HFF-Myc (cell line): Measurements from ENCODE around the gene RPTOR.

Experiments
- DNase-seq: peaks from one replicate; pipeline ENCODE4 v3.0.0-alpha.2; 2011; ENCODE audit warnings: low read depth; ENCODE audit errors: extremely low read depth
- H3K4me3 ChIP-seq: replicated peaks from 2 replicates; pipeline ENCODE4 v1.5.1; 2011; ENCODE audit warnings: low read depth, mild to moderate bottlenecking, control low read depth, low read length
- CTCF ChIP-seq: IDR thresholded peaks from 2 replicates; pipeline ENCODE4 v1.5.1; 2012; ENCODE audit warnings: mild to moderate bottlenecking, low read depth, low read length, control low read depth; ENCODE audit errors: missing control alignments

RPTOR gene

GRCh38 chr17:80668375-80669148, 123.9 kb downstream of the RPTOR start:
- no peak overlapping the region for H3K4me3 ChIP-seq
- no peak for TF ChIP-seq CTCF
- DNase-seq: no peak

GRCh38 chr17:80671039-80671824, 126.6 kb downstream of the RPTOR start:
- TF ChIP-seq CTCF: no peak
- DNase-seq: no peak
- H3K4me3 ChIP-seq: no peak overlapping the region

GRCh38 chr17:80671825-80672110, 127.1 kb downstream of the RPTOR start:
- no peak for TF ChIP-seq CTCF
- DNase-seq: no peak
- no peak overlapping the region for H3K4me3 ChIP-seq

- no peak for DNase-seq
- H3K4me3 ChIP-seq: no peak overlapping the region
- TF ChIP-seq CTCF: no peak
These were observed 128.7 kb downstream of the RPTOR start for GRCh38 chr17:80673152-80673920.

- TF ChIP-seq CTCF: no peak
- no peak overlapping the region for H3K4me3 ChIP-seq
- DNase-seq: no peak
These were observed 130.9 kb downstream of the RPTOR start for GRCh38 chr17:80675438-80676095.

- no peak overlapping the region for H3K4me3 ChIP-seq
These were observed 131.4 kb downstream of the RPTOR start for GRCh38 chr17:80676096-80676466.

More at GRCh38 chr17:80676096-80676466, 131.4 kb downstream of the RPTOR start:
- TF ChIP-seq CTCF: no peak
- DNase-seq: no peak
